Dedifferentiated amniotic fluid mesenchymal stem cell (primary cell): Measurements from ENCODE around the gene CFAP251.
A peak's percentile ranks its signal among the peaks of the same experiment; 100 is the strongest.
"Not testable (repeated sequence)": the region's sequence is repeated elsewhere in the genome, so short reads cannot be mapped to it uniquely, and the experiment has no call there.

Experiments used
- DNase-seq: peaks from one replicate; pipeline ENCODE4 v3.0.0-alpha.2; 2016; ENCODE audit errors: extremely low spot score

CFAP251 gene

GRCh38 chr12:121974026-121974985 is 55.9 kb downstream of the CFAP251 start:
- no peak for DNase-seq

GRCh38 chr12:121975021-121975420 is 56.6 kb downstream of the CFAP251 start:
- no peak for DNase-seq

- DNase-seq, result no peak
Measured at GRCh38 chr12:121976950-121977349, 58.6 kb downstream of the CFAP251 start.

DNA sequence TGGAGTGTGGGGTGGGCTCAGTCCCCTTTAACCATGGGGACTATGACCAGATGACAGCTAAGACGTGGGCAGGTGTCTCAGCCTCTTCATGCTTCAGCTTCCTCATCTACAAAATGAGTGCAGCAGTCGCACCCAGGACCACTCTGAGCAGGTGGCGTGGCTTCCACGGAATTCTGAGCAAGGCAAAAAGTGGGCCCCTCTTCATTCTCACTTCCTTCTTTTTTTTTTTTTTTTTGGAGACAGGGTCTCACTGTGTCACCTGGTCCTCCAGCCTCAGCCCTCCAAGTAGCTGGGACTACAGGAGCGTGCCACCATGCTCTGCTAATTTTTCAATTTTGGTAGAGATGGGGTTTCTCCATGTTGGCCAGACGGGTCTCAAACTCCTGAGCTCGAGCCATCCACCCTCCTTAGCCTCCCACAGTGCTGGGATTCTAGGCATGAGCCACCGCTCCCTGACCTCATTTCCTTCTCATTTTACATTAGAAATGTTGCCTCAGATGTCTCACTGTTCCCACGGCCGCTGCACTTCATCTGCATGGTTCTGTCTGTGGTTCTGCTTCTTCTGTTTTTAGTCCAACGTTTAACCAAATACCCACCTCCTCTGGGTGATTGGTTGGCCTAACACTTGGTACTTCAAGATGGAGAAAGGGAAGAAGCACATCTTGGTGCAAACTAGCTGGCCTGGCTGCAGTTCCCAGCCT is 61.9 kb downstream of the CFAP251 start:
- DNase-seq, result no peak

DNA sequence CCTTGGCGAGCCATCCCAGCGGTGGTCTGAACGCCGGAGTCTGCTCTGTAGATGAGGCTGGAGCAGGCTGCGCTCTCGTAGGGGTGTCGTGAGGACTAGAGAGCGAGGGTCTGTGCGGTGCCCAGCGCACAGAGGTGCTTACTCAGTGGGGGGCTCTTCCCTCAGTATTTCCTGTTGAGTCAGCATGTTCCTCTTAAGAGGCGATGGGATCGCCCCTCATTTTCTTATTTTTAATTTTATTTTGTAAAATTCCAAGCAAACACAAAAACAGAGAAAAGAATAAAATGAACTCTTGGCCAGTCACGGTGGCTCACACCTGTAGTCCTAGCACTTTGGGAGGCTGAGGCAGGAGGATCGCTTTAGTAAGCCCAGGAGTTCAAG is 62.5 kb downstream of the CFAP251 start:
- DNase-seq, result no peak

DNA sequence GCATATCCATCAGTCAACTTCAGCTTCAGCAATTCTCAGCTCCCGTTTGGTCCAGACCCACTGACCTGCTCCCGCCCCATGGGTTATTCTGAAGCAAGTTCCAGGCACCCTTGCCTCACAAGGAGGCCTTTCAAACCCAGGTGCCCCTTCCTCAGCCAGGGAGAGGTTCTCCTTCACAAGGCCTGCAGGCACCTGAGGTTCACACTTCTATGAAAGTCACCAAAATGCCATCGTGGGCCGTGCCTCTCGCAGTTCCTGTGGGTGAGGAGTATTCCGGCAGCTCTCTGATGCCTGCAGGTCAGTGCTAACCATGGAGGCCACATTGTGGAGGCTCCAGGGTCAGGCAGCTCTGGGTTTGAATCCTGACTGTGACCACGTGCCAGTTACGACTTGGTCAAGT is 63.1 kb downstream of the CFAP251 start:
- DNase-seq, result no peak

DNA sequence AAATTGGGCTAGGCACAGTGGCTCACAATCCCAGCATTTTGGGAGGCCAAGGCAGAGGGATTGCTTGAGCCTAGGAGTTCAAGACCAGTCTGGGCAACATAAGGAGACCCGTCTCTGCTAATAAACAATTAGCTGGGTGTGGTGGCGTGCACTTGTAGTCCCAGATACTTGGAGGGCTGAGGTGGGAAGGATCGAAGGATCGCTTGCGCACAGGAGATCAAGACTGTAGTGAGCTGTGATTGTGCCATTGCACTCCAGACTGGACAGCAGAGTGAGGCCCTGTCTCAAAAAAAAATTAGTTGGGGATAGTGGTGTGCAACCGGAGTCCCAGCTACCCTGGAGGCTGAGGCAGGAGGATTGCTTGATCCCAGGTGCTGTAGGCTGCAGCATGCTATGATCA is 64.6 kb downstream of the CFAP251 start:
- no peak for DNase-seq

GRCh38 chr12:121983536-121984210 is 65.3 kb downstream of the CFAP251 start:
- no peak for DNase-seq

DNA sequence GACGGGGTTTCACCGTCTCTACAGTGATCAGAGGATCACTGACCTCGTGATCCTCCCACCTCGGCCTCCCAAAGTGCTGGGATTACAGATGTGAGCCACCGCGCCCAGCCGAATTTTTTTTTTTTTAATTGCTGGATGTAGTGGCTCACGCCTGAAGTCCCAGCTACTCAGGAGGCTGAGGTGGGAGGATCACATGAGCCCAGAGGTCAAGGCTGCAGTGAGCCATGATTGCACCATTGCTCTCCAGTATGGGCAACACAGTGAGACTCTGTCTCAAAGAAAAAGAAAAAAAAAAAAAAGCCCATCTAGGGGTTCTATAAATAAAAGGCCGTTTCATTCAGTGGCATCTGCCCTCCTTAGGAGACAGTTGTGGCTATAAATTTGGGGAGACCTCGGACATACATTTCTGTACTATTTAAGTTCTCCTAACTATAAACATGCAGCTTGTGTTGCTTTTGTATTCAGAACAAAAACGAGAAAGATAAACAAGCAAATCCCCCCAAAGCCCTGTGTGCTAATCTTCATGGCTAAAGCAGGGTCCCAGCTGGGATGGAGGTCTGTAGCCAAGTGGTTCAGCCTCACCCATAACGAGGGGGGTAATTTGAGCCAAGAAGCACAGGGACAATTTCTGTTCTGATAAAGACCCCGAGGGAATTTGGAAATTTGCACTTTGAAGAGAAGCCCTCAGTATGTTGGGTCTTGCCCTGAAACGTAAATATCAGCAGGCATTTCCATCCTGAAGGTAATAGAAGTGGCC is 68.3 kb downstream of the CFAP251 start:
- no peak for DNase-seq

GRCh38 chr12:121988519-121988918 is 70.1 kb downstream of the CFAP251 start:
- DNase-seq, result not testable (repeated sequence)

DNA sequence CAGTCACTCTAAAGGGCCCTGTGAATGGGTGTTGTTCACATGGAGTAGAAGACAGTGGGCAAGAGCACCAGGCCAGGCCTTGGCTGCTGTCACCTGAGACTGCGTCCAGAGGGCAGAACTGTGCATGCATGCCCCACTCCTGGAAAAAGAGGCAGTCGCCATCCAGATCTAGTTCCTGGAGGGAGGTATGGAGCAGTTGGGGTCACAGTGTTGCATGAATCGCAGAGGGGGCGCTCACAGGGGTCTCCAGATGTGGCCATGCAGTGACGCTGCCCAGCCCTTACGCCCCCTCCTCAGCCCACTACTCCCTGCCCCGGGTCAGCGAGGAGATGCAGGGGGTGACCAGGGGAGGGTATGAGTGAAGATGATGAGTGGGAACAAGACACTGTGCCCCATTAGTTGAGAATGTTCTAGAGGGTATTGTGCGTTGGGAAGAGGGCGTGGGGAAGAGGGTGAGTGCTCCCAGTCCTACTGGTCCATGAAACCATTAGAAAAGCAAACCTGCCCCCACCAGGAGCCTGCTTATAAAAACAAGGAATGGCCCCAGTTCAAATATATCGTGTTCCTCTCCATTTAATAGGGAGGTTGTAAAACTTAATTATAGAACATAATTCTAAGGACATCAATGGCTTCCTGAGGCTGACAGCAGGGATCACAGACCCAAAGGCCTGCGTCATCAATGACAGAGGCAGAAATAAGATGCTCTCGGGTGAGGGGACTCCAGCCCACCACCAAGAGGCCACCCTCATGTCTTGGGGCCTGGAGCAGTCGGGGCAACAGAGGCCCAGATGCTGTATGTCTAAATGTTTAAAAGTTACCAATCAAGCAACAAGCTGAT is 71.1 kb downstream of the CFAP251 start:
- DNase-seq, result no peak

DNA sequence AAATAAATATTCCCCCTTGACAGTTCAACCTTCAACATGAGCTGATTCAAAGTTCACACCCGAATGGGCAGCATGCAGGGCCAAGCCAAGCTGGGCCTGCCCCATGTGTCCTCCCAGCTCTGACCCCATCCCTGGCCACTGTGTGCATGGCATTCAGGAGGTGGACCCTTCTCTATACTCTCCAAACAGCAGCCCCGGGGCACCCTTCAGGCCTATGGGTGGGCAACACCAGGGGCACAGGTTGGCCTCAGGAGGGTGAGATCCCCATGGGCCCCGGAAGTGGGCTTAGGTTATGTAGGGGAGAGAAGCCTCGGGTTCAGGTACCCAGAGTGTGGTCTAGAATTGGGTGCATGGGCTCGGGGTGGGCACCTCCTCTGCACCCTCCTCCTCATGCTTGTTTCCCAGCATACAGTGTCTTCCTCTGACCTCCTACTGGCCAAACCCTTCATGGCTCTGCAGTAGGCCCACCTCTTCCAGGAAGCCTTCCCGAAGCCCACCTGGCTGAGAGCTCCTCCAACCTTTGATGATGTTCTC is 71.8 kb downstream of the CFAP251 start:
- DNase-seq, result no peak

GRCh38 chr12:121990692-121991603 is 72.6 kb downstream of the CFAP251 start:
- DNase-seq, result no peak

DNA sequence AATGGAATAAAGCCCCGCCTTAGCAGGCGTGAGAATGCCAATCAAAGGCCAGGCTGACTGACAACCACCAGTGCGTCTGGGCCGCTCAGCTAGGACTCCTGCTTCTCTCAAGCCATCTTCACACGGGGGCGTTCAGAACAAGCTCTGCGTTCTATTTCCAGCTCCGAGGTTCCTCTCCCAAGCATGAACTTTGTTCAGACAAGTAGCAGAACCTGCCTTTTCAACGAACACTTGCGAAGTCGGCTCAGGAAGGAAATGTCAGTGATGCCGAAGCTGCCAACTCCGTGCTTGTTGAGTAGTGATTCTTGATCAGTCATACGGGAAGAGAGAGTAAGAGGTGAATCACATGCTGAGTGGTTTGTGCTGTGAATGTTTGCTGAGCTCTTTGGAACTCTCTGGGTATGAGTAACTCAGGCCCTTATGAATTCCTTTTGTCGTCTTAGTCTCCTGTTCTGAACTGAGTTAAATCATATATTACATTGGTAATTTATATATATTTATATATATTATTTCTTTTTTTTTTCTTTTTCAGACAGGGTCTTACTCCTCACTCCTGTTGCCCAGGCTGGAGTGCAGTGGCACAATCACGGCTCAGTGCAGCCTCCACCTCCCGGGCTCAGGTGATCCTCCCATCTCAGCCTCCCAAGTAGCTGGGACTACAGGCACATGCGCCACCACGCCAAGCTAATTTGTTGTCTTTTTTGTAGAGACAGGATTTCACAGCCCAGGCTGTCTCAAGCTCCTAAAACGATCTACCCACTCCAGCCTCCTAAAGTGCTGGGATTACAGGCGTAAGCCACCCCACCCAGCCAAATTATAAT is 73.9 kb downstream of the CFAP251 start:
- peak; percentile 84 for DNase-seq

DNA sequence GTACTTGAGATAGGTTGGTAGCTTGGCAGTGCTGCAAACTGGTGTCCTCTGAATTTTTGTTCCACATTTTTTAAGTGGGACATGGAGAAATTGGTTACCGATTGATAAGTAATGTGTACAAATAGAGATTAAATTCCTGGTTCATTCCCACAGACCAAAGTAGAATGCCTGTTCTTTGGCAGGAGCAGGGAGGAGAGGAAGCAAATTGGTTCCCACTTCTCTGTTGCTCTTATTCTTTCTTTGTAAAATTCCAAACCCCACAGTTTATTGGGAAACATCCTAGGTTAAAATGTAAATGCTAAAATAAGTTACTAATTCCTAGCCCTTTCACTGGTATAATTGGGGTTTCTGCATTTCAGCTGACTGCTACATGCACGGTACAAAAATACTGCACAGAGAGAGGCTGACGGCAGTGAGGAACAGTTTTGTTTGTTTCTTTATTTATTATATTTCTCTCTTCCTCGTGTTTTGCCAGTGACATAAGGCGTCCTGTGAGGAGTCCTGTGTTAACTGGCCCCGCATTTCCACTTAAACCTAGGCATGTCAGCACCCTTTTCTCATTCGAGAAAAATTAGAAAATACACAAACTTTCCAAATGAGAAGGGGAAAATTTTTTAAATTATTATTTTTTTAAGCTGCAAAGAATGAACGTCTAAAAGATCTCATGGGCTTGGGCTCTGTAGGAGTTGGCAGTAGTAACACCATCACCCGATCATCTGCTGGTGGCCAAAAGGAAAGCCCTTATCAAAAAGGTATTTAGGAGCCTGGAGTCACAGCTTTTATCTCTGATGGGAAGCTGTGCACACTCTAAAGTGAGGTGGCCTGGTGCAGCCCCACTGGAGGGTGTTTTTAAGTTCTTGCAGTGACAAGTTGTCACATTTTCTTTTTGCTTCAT is 77.9 kb downstream of the CFAP251 start:
- no peak for DNase-seq

DNA sequence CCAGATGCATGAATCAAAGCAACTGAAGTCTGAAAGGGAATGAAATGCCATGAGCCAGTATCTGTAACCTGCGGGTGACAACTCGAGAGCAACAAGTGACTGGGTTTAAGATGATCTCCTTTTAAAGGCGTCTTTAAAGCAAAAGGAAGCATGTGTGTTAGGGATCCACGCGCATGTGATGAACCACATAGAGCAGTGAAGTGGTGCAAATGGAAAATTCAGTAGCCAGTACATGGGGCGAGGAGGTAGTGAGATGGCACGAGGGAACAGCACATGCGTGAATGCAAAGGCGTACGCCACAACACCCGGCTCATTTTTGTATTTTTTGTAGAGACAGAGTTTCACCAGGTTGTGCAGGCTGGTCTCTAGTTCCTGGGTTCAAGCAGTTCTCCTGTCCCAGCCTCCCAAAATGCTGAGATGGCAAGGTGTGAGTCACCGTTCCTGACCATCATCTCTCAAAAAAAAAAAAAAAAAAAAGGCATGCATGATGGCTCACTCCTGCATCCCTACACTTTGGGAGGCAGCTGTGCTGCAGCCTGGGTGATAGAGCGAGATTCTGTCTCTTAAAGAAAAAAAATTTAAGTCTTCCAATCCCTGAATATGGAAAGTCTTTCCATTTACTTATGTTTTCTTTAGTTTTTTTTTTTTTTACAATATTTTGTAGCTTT is 78.7 kb downstream of the CFAP251 start:
- DNase-seq, result no peak
